OCI-LY3 (cell line): ENCODE results near the gene COL16A1.

Experiments used
- CTCF ChIP-seq: fragments of 200-600, 300-600 bp; sonication (generic); IDR thresholded peaks from 2 replicates; pipeline ENCODE4 v1.5.1; 2014; ENCODE audit warnings: antibody characterized with exemption, low read length, low read depth
- EZH2phosphoT487 ChIP-seq: fragments of 200-600 bp; shearing (Covaris generic); IDR thresholded peaks from 2 replicates; pipeline ENCODE4 v1.6.1; 2018; ENCODE audit warnings: antibody characterized with exemption, mixed run types, low read depth

- TF ChIP-seq CTCF: no peak
- TF ChIP-seq EZH2phosphoT487: no peak
These were observed 86.5 kb downstream of the COL16A1 start, which contains the start of gene HCRTR1 for GRCh38 chr1:31617218-31617915.
